Adrenal gland (tissue), 5 donors: ENCODE data around the gene LRRC56.

Experiments
- CTCF ChIP-seq, 6 experiments: fragments of 450-650 bp in 4 of 6; fragments of 200-600 bp in 2 of 6; sonication (generic) in 1 of 6; IDR thresholded peaks; 1 replicate in 5 of 6; 2 replicates in 1 of 6; pipeline versions ENCODE4 v1.5.1 to v1.8.0; 2016 to 2021; ENCODE audit warnings: antibody characterized with exemption in 6 of 6, mild to moderate bottlenecking in 2 of 6, moderate library complexity in 1 of 6
- POLR2A ChIP-seq, 2 donors: fragments of 450-650 bp; IDR thresholded peaks; one replicate each; pipeline ENCODE4 v1.6.1; 2017; ENCODE audit warnings: antibody characterized with exemption in 2 of 2, mild to moderate bottlenecking in 2 of 2, moderate library complexity in 1 of 2
- donor health status: DM: no; HTN: no; CAD: no.

GRCh38 chr11:569158-569885, 32.0 kb downstream of the LRRC56 start:
- TF ChIP-seq CTCF (IDR thresholded peaks at IDR 0.05) (no peak), POLR2A (IDR thresholded peaks at IDR 0.05) (no peak)
